Activated naive CD4-positive, alpha-beta T cell treated with anti-CD3 and anti-CD28 coated beads, Interleukin-2, amount 50 U/mL, for 72 hours (primary cell): ENCODE data around the gene DTL. TPM values are rescaled to one million over a fixed set of nuclear protein-coding genes. Genes with fewer than 3 reads are reported as not detected.
"Not testable (repeated sequence)": the region's sequence is repeated elsewhere in the genome, so short reads cannot be mapped to it uniquely, and the experiment has no call there.

Experiments
- ATAC-seq, 2 donors: fragments of 150-1000 bp; cut with Tn5 transposase; 2 replicates each; pipeline ENCODE4 v1.10.0; 2021; ENCODE audit warnings: mild to moderate bottlenecking in 2 of 2, moderate library complexity in 2 of 2
- DNase-seq, 2 donors: peaks; one replicate each; pipeline ENCODE4 v3.0.0; 2021 to 2022; ENCODE audit warnings: low spot score in 2 of 2
- H3K27ac Mint-ChIP-seq, 2 donors: one replicate each; pipeline ENCODE4 v1.8.0; 2022; ENCODE audit warnings: mild to moderate bottlenecking in 2 of 2, mixed read lengths in 2 of 2
- H3K36me3 Mint-ChIP-seq, 2 donors: one replicate each; pipeline ENCODE4 v1.8.0; 2022; ENCODE audit warnings: mixed read lengths in 2 of 2
- H3K9me3 Mint-ChIP-seq, 2 donors: one replicate each; pipeline ENCODE4 v1.8.0; 2022; ENCODE audit warnings: mixed read lengths in 2 of 2
- total RNA-seq, 2 donors: library from RNA; stranded (reverse); gene quantifications; one replicate each; pipeline ENCODE4 v1.2.3, GENCODE V29; 2022

The DTL gene, protein sequence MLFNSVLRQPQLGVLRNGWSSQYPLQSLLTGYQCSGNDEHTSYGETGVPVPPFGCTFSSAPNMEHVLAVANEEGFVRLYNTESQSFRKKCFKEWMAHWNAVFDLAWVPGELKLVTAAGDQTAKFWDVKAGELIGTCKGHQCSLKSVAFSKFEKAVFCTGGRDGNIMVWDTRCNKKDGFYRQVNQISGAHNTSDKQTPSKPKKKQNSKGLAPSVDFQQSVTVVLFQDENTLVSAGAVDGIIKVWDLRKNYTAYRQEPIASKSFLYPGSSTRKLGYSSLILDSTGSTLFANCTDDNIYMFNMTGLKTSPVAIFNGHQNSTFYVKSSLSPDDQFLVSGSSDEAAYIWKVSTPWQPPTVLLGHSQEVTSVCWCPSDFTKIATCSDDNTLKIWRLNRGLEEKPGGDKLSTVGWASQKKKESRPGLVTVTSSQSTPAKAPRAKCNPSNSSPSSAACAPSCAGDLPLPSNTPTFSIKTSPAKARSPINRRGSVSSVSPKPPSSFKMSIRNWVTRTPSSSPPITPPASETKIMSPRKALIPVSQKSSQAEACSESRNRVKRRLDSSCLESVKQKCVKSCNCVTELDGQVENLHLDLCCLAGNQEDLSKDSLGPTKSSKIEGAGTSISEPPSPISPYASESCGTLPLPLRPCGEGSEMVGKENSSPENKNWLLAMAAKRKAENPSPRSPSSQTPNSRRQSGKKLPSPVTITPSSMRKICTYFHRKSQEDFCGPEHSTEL
- total RNA-seq, result 100 to 1,000 TPM in 1 of 2 donors, 10 to 100 TPM in 1; 82.2 to 111 TPM

DNA sequence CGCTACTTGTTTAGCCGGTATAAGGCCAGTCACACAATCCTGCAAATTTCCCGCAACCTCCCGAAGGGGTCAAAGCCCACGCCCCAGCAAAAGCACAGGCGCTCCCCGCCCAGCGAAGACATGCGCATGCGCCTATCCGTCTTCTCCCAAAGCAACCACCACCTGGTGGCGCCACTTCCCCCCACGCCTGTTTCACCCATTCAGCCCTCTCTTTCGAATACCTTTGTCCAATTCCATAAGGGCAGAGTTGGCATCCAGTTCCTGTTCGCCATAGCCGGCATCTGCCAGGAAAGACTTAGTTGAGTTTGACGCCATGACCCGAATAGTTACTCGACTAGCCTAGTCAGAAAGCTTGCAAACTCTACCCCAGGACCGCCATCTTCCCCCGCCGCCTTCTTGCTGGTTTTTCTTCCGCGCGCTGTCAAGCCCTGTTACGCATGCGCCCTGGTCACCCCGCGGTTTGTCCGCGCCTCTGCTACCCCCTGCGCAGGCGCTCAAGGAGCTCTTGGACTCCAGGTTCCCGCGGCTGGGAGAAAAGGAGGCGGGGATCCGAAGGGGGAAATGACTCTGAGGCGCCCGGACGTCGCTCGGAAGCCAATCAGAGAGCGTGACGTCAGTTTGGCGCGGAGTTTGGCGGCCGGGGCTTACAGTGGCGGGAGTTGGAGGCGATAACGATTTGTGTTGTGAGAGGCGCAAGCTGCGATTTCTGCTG lies at the start of gene DTL, which contains the start of gene INTS7:
Gene DTL, plus strand, starts transcription at position 626 of the 712 bp plus-strand sequence. CDS start 143 bp downstream, outside the sequence.
Gene INTS7, minus strand, starts transcription at position 435 of the 712 bp plus-strand sequence. Its CDS starts 120 bp downstream, at position 315.
- peaks cover 0 to 4% of the 10 kb centered on the region in 2 donors for H3K9me3 Mint-ChIP-seq
- ATAC-seq (peak; percentile 81 to 82), DNase-seq (peak; percentile 95 to 99)
- peaks cover 33 to 51% of the 10 kb centered on the region in 2 donors for H3K36me3 Mint-ChIP-seq
- peak within 1 kb of the TSS; percentile 81 to 97 for H3K27ac Mint-ChIP-seq

DNA sequence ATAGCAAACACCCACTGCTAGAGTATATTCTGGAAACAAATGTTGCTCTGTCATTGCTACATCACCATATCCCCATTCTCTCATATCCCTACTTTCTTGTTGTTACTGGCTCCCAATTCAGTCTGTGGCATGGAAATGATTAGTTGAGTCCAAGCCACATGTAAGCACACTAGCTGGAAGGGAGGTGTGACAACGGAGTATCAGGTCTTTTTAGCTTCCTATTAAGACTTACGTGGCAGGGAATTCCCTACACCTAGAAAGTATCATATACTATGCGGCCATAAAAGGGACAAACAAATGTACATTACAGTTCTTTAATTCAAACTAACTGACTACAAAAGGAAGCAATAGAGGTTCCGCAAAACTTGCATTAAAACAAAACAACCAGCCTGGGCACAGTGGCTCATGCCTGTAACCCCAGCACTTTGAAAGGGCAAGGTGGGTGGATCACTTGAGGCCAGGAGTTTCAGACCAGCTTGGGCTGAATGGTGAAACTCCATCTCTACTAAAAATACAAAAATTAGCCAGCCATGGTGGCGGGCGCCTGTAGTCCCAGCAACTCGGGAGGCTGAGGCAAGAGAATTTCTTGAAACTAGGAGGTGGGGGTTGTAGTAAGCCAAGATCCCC lies 48.8 kb upstream of the DTL start:
- DNase-seq (no peak), ATAC-seq (no peak)
- Mint-ChIP-seq H3K9me3 (no peaks in the 10 kb centered on the region), H3K27ac (no peak overlapping the region), H3K36me3 (peaks cover 5 to 13% of the 10 kb centered on the region in 2 donors)

DNA sequence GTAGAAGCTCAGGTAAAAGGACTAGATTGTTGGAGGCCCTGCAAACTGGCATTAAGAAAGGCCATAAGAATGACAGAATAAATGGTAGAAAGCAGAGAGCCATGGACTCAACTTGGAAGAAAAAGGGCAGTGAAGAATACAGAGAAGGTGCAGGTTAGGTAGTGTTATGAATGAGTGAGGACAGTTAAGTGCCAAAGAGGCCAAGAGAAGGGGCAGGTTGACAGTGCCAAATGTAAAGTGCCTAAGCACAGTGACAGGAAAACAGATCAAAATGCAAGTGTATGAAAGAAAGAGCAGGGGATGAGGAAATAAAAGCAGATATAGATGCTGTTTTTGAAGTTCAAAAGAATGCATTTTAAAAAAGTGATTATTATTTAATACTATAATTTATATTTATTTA lies 43.9 kb upstream of the DTL start:
- H3K27ac Mint-ChIP-seq, result no peak overlapping the region
- DNase-seq (no peak), ATAC-seq (no peak)
- peaks cover 0 to 3% of the 10 kb centered on the region in 2 donors for H3K36me3 Mint-ChIP-seq
- H3K9me3 Mint-ChIP-seq, result no peaks in the 10 kb centered on the region

DNA sequence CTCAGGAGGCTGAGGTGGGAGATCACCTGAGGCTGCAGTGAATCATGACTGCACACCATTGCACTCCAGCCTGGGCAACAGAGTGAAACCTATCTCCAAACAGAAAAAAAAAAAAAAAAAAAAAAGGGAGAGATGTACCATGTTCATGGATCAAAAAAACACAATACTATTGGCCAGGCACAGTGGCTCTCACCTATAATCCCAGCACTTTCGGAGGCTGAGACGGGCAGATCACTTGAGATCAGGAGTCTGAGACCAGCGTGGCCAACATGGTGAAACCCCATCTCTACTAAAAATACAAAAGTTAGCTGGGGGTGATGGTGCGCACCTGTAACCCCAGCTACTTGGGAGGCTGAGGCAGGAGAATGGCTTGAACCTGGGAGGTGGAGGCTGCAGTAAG lies 38.1 kb upstream of the DTL start:
- DNase-seq, H3K9me3 Mint-ChIP-seq, ATAC-seq, H3K27ac Mint-ChIP-seq: not testable (repeated sequence)
- peaks cover 7 to 13% of the 10 kb centered on the region in 2 donors for H3K36me3 Mint-ChIP-seq

DNA sequence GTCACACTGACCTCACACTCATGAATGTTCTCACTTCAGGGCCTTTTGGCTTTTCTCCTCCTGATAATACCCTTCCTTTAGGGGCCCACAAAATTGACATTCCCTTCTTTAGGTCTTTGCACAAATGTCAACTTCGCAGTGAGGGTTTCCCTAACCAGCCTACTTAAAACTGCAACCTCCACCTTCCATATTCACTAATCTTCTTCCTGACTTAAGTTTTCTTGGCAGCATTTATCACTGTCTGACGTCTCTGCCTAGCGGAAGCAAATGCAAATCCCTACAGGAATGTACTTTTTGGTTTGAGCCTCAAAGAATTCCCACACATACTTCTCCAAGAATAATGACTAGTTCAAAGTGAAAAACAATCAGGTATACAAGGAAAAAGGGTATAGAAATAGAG lies 33.0 kb upstream of the DTL start:
- DNase-seq (no peak), ATAC-seq (no peak)
- peaks cover 7 to 8% of the 10 kb centered on the region in 2 donors for H3K36me3 Mint-ChIP-seq
- H3K27ac Mint-ChIP-seq, result peak overlapping the region in 1 of 2 donors; percentile 2
- H3K9me3 Mint-ChIP-seq, result no peaks in the 10 kb centered on the region

DNA sequence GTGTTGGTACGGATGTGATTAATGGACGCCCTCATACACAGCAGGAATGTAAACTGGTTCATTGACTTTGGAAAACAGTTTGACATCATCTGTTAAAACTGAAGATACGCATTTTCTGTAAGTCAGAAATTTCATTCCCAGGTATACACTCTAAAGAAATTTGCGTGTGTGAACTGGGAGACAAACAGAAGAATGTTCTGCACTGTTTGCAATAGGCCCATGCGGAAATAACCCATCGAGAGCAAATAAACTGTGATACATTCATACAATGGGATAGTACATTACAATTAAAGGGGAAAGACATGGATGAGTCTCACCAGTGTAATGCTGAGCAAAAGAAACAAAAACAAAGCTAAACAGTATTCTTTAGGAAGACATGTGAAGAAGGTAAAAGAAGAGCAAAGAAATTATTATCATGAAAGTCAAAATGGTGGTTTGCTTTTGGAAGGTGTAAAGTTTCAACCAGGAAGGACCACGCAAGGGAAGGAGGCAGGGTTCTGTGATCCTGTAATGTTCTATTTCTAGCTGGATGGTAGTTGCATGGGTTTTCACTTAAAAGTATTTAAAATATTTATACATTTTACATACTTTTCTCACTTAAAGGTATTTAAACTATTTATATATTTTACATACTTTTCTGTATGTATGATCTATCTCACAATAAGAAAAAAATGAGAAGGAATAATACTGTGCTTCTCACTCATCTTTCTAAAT lies 30.5 kb upstream of the DTL start:
- peaks cover 7 to 8% of the 10 kb centered on the region in 2 donors for H3K36me3 Mint-ChIP-seq
- peak overlapping the region in 1 of 2 donors; percentile 44 for H3K27ac Mint-ChIP-seq
- DNase-seq, result no peak
- H3K9me3 Mint-ChIP-seq, result no peaks in the 10 kb centered on the region
- no peak for ATAC-seq

DNA sequence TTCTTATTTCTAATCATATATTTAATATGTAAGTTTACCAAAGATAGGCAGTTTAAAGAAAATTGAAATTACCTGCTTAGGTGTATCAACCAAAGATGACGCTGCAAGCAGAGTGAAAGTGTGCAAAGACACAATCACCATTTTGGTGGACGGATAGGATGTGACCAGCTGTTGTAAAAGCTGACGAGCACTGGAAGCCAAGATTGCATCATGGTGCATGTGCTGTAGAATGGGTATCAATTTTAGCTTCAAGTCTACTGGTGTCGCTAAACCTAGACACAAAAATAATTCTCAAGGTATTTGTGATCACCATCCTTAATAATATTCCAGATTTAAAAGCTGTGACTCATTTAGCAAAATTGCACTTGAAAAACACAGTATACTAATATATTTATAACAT lies 28.4 kb upstream of the DTL start:
- Mint-ChIP-seq H3K36me3 (peaks cover 1 to 8% of the 10 kb centered on the region in 2 donors), H3K27ac (peak overlapping the region in 1 of 2 donors; percentile 58), H3K9me3 (no peaks in the 10 kb centered on the region)
- ATAC-seq (no peak), DNase-seq (no peak)

DNA sequence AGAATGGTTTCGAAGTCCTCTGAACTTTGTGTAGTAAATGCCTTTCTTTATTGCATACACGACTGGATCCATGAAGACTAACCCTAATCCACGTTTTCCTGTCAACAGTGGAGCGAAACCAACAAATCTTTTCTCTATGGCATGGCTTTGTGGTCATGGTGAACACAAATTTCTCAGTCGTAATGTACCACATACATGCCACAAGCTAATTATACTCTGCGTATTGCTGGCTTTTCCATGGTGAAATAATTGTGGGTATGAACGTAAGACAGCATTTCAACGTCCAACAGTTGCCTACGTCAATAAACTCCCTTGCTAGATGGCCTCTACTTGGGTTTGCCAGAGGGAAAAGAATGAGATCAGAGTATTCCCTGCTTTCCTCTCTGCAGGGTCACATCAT lies 27.7 kb upstream of the DTL start:
- Mint-ChIP-seq H3K36me3 (peaks cover 0 to 8% of the 10 kb centered on the region in 2 donors), H3K9me3 (no peaks in the 10 kb centered on the region), H3K27ac (no peak overlapping the region)
- DNase-seq, result no peak
- ATAC-seq, result no peak

DNA sequence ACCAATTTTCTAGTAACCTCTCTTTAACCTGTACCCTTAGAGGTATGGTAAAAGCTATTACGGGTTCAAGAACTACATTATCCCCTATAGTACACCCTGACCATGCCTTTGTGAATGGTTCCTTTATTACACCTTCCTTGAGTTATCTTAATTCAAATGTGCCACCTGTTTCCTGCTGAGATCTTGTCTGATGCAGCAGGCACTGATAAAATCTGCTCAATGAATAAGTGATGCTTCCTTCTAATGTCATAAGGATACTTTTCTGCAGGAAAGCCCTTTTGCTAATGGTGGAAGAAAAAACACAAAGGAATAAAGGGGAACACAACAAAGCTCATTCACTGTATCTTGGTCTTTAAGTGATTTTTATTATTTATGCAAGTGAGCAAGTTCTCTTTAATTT lies 26.0 kb upstream of the DTL start:
- H3K36me3 Mint-ChIP-seq, result peaks cover 0 to 8% of the 10 kb centered on the region in 2 donors
- ATAC-seq (no peak), DNase-seq (no peak)
- no peak overlapping the region for H3K27ac Mint-ChIP-seq
- H3K9me3 Mint-ChIP-seq, result no peaks in the 10 kb centered on the region

DNA sequence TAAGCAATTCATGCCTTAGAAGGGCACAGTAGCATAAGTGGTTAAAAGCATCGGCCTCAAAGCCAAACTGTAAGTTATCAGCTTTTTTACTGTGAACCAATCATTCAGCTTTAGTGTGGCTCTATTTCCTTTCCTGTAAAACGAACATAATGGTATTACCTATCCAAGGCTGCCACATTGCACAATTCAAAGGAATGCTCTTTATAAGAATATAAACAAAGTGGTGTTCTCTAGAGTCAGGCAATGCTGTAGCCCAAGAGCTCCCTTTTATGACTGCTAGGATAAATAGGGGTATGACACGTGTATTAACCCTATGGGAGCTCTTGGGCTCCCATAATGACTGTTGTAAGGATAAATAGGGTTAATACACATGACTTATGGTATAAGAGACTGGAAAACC lies 25.5 kb upstream of the DTL start:
- no peak overlapping the region for H3K27ac Mint-ChIP-seq
- DNase-seq (no peak), ATAC-seq (no peak)
- H3K36me3 Mint-ChIP-seq, result peaks cover 0 to 5% of the 10 kb centered on the region in 2 donors
- H3K9me3 Mint-ChIP-seq, result no peaks in the 10 kb centered on the region

DNA sequence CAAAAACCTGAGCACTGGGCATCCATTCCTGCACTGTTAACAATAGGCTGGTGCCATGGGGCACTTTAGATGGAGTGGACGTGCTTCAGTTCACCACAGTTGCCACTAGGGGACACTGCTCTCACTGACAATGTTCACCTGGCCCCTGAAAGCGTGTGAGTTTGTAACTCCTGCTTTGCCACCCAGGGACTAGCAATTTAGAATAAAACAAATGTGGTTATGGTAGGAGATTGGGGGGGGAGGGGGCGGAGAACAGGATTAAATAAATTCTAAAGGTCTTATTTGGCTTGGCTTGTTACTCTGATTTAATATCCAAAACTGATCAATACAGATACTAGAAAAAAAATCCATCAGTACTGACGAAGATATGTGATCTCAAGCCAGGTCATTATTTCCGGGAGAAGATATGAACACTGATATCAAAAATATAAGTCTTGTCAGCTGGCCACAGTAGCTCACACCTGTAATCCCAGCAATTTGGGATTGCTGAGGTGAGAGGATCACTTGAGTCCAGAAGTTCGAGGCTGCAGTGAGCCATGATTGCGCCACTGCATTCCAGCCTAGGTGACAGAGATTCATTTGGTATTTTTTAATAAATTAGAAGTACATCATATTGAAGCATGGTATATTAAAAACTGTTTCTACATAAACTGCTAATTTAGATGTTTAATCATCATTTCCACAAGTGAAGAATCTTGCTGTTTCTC lies 23.4 kb upstream of the DTL start:
- no peaks in the 10 kb centered on the region for H3K9me3 Mint-ChIP-seq
- H3K27ac Mint-ChIP-seq, result no peak overlapping the region
- peak; percentile 85 to 97 for ATAC-seq
- peak in 1 of 2 donors; percentile 60 for DNase-seq
- peaks cover 0 to 6% of the 10 kb centered on the region in 2 donors for H3K36me3 Mint-ChIP-seq

DNA sequence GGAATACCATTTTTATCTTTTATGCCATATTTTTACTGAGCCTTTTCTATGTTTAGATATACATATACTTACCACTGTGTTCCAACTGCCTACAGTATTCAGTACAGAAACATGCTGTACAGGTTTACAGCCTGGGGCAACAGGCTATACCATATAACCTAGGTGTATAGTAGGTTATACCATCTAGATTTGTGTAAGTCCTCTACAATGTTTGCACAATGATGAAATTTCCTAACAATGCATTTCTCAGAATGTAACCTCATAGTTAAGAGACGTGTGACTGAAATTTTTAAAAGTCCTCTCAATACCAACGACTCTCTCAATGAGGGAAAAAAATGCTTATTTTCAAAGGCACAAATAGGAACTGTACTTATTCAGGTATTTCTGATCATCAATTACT lies 21.9 kb upstream of the DTL start:
- Mint-ChIP-seq H3K9me3 (no peaks in the 10 kb centered on the region), H3K36me3 (peaks cover 0 to 6% of the 10 kb centered on the region in 2 donors), H3K27ac (no peak overlapping the region)
- ATAC-seq, result no peak
- DNase-seq, result no peak

DNA sequence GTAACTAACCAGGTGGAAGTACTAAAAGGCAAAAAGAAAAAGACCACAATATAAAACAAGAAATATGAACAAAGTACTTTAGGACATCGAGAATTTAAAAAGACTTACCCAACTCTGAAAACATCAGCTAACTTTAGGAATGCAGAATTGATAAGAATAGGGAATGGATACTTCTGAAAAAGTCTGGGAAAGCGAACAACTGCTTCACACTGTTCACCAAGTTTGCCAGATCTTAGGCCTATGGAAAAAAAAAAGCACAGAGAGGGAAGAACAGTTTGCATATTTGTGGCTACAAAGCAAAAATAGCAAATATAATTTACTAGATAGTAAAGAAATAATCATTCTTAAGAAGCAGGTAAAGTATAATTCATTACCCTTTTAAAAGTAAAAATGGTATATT lies 14.6 kb upstream of the DTL start:
- DNase-seq (no peak), ATAC-seq (no peak)
- Mint-ChIP-seq H3K9me3 (peaks cover 6 to 16% of the 10 kb centered on the region in 2 donors), H3K27ac (no peak overlapping the region), H3K36me3 (peaks cover 12 to 27% of the 10 kb centered on the region in 2 donors)

DNA sequence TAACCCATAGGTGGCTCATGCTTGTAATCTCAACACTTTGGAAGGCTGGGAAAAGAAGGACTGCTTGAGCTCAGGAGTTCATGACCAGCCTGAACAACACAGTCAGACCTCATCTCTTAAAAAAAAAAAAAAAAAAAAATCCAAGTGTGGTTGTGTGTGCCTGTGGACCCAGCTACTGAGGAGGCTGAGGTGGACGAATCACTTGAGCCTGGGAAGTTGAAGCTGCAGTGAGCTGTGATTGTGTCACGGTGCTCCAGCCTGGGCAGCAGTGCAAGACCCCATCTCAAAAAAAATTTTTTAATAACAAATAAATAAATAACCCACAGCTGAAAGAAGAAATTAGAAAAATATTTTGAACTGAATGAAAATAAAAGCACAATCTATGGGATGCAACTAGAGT lies 14.0 kb upstream of the DTL start:
- H3K9me3 Mint-ChIP-seq, result peaks cover 6 to 16% of the 10 kb centered on the region in 2 donors

DNA sequence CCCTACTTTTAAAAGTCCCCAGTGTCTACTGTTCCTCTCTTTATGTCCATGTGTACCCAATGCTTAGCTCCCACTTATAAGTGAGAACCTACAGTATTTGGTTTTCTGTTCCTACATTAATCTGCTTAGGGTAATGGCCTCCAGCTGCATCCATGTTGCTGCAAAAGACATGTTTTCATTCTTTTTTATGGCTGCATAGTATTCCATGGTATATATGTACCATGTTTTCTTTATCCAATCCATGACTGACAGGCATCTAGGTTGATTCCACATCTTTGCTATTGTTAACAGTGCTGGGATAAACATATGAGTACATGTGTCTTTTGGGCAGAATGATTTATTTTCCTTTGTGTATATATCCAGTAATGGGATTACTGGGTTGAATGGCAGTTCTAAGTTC lies 12.6 kb upstream of the DTL start:
- H3K27ac Mint-ChIP-seq, DNase-seq, ATAC-seq: not testable (repeated sequence)
- Mint-ChIP-seq H3K36me3 (peaks cover 12 to 20% of the 10 kb centered on the region in 2 donors), H3K9me3 (peaks cover 6 to 16% of the 10 kb centered on the region in 2 donors)

More for the DNA sequence above, 14.0 kb upstream of the DTL start:
- ATAC-seq (no peak), DNase-seq (no peak)
- peaks cover 12 to 24% of the 10 kb centered on the region in 2 donors for H3K36me3 Mint-ChIP-seq
- H3K27ac Mint-ChIP-seq, result no peak overlapping the region
